ENCODE data around the gene SUPT4H1. TPM values are rescaled to one million over a fixed set of nuclear protein-coding genes. Genes with fewer than 3 reads are reported as not detected.

Gene SUPT4H1
- total and polyA plus RNA-seq, 9 of the 15 experiments (the other 6 are each of a cell fraction or from before 2014, with no cell fraction given) = 62.1 to 320 (median 117) TPM

DNA sequence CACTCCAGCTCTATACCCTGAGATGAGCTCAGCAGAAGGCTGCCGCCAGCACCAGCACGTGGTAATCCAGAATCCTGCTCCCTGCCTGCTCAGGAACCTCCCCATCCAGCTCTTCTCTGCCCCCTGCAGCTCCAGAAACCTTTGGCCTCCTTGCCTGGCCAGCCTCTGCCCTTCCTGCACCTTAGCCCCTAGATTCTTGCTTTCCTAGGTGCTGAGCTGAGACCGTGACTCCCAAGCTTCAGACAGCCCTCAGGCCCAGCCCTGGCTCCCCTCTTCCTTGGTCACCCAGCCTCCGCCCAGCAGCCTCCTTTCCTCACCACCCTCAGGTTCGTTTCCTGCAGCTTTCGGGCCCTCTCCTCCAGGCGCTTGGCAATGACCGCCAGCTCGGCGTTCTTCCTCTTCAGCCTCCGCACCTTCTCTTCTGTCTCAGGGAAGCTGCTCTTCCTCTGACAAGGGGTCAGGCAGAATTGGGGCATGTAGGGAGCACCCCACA, 26.0 kb downstream of the SUPT4H1 start (continued):
- TF ChIP-seq ZNF263 (CRISPR knock-in tag; IDR thresholded peaks at IDR 0.05; ENCODE audit: borderline replicate concordance) = peak; percentile 12; the same call in 1 of the 2 replicates
- TF ChIP-seq REST (IDR thresholded peaks at IDR 0.05; ENCODE audit: borderline replicate concordance) = peak; percentile 46; the same call in 1 of the 2 replicates
- no peak for TF ChIP-seq REST (CRISPR knock-in tag; IDR thresholded peaks at IDR 0.05; ENCODE audit: low read depth)
- TF ChIP-seq BHLHE40 (IDR thresholded peaks at IDR 0.05; ENCODE audit: low read length) = no peak
- peak; percentile 18; the same call in 1 of the 2 replicates for TF ChIP-seq FOXP4 (CRISPR knock-in tag; IDR thresholded peaks at IDR 0.05; ENCODE audit: borderline replicate concordance)
- TF ChIP-seq ZNF282 (CRISPR knock-in tag; IDR thresholded peaks at IDR 0.05) = no peak
- TF ChIP-seq BCLAF1 (IDR thresholded peaks at IDR 0.05; ENCODE audit: borderline replicate concordance in 1 of 2, control insufficient read depth in 1 of 2, low read depth in 2 of 2, low read length in 1 of 2) = 0 out of 4 replicates have a peak, but pooled peaks of 1 of the 2 experiments have one; percentile 36
- peak; percentile 69 for TF ChIP-seq MAX (CRISPR knock-in tag; IDR thresholded peaks at IDR 0.05)
- TF ChIP-seq ADNP (tag; IDR thresholded peaks at IDR 0.05) = no peak
- TF ChIP-seq ASH1L (IDR thresholded peaks at IDR 0.05; ENCODE audit: borderline replicate concordance, low read depth, partially characterized antibody) = no peak
- TF ChIP-seq, protein P1, sequence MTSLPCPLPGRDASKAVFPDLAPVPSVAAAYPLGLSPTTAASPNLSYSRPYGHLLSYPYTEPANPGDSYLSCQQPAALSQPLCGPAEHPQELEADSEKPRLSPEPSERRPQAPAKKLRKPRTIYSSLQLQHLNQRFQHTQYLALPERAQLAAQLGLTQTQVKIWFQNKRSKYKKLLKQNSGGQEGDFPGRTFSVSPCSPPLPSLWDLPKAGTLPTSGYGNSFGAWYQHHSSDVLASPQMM (CRISPR knock-in tag; IDR thresholded peaks at IDR 0.05) = no peak
- TF ChIP-seq BMI1 (IDR thresholded peaks at IDR 0.05; ENCODE audit: low read length) = no peak
- no peak for TF ChIP-seq ZNF57 (CRISPR knock-in tag; IDR thresholded peaks at IDR 0.05)
- TF ChIP-seq SNIP1 (IDR thresholded peaks at IDR 0.05; ENCODE audit: low read depth) = no peak
